GM23338 (cell line): ENCODE results near the gene PDYN.

ENCODE experiments used
- CREB1 ChIP-seq: fragments of 250-450 bp; sonication (Bioruptor Pico); IDR thresholded peaks from 2 replicates; pipeline ENCODE4 v1.5.0; 2020; ENCODE audit warnings: low read depth, mild to moderate bottlenecking, moderate library complexity
- EZH2 ChIP-seq: fragments of 200-600 bp; sonication (generic); IDR thresholded peaks from one replicate; pipeline ENCODE4 v1.8.0; 2017; ENCODE audit warnings: antibody characterized with exemption, mild to moderate bottlenecking, low read depth; ENCODE audit not compliant: unreplicated experiment
- EZH2phosphoT487 ChIP-seq: fragments of 200-600 bp; sonication (generic); IDR thresholded peaks from one replicate; pipeline ENCODE4 v1.8.1; 2018; ENCODE audit warnings: antibody characterized with exemption; ENCODE audit not compliant: unreplicated experiment
- JUNB ChIP-seq: IDR thresholded peaks from one replicate; pipeline ENCODE4 v1.6.1; 2016; ENCODE audit warnings: antibody characterized with exemption; ENCODE audit not compliant: unreplicated experiment
- NANOG ChIP-seq: IDR thresholded peaks from 2 replicates; pipeline ENCODE4 v1.6.1; 2016; ENCODE audit warnings: antibody characterized with exemption, borderline replicate concordance
- POLR2AphosphoS5 ChIP-seq: IDR thresholded peaks from 2 replicates; pipeline ENCODE4 v1.6.1; 2016; ENCODE audit warnings: antibody characterized with exemption, low read depth
- STAT1 ChIP-seq: IDR thresholded peaks from one replicate; pipeline ENCODE4 v1.6.1; 2016; ENCODE audit warnings: antibody characterized with exemption; ENCODE audit not compliant: unreplicated experiment
- ZNF331 ChIP-seq: fragments of 250-450 bp; sonication (Bioruptor Pico); IDR thresholded peaks from 2 replicates; pipeline ENCODE4 v1.5.0; 2020; ENCODE audit warnings: low read depth, mild to moderate bottlenecking, moderate library complexity
- TF ChIP-seq, protein P1 (sequence below), 2 experiments: fragments of 200-600 bp in 1 of 2; sonication (generic) in 1 of 2; conservative IDR thresholded peaks; 2 replicates each; pipeline versions ENCODE4 v1.5.1 to v1.6.1; 2016 to 2017; ENCODE audit warnings: antibody characterized with exemption in 2 of 2, low read depth in 2 of 2, mild to moderate bottlenecking in 2 of 2, moderate library complexity in 1 of 2
- TF ChIP-seq, protein P2 (sequence below): IDR thresholded peaks from 2 replicates; pipeline ENCODE4 v1.6.1; 2016; ENCODE audit warnings: antibody characterized with exemption
- TF ChIP-seq, protein P3 (sequence below): IDR thresholded peaks from one replicate; pipeline ENCODE4 v1.6.1; 2018; ENCODE audit warnings: antibody characterized with exemption; ENCODE audit not compliant: unreplicated experiment
- TF ChIP-seq, protein P4 (sequence below): fragments of 250-450 bp; sonication (Bioruptor Pico); IDR thresholded peaks from 2 replicates; pipeline ENCODE4 v1.5.0; 2020; ENCODE audit warnings: mild to moderate bottlenecking, moderate library complexity

DNA sequence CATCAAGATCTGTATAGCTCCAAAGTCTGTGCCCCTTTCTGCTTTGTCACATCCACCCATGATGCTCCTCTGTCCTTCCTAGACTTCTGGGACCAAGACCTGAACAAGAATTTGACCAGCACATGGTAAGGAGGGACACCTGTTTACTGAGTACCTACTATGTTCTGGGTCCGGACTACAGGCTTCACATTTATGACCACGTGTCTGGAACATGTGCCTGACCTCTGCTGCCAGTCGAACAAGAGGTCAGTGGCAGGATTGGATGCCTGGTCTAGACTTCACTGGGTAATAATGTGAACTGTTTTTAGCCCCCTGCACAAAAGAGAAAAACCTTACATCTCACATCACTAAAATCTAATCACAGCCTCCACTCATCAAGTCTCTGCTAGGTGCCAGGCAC is 7.3 kb upstream of the PDYN start:
- TF ChIP-seq, protein P1, sequence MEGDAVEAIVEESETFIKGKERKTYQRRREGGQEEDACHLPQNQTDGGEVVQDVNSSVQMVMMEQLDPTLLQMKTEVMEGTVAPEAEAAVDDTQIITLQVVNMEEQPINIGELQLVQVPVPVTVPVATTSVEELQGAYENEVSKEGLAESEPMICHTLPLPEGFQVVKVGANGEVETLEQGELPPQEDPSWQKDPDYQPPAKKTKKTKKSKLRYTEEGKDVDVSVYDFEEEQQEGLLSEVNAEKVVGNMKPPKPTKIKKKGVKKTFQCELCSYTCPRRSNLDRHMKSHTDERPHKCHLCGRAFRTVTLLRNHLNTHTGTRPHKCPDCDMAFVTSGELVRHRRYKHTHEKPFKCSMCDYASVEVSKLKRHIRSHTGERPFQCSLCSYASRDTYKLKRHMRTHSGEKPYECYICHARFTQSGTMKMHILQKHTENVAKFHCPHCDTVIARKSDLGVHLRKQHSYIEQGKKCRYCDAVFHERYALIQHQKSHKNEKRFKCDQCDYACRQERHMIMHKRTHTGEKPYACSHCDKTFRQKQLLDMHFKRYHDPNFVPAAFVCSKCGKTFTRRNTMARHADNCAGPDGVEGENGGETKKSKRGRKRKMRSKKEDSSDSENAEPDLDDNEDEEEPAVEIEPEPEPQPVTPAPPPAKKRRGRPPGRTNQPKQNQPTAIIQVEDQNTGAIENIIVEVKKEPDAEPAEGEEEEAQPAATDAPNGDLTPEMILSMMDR (conservative IDR thresholded peaks at IDR 0.05; ENCODE audit: low read depth in 2 of 2), result no peak
- no peak for TF ChIP-seq POLR2AphosphoS5
- TF ChIP-seq, protein P2, sequence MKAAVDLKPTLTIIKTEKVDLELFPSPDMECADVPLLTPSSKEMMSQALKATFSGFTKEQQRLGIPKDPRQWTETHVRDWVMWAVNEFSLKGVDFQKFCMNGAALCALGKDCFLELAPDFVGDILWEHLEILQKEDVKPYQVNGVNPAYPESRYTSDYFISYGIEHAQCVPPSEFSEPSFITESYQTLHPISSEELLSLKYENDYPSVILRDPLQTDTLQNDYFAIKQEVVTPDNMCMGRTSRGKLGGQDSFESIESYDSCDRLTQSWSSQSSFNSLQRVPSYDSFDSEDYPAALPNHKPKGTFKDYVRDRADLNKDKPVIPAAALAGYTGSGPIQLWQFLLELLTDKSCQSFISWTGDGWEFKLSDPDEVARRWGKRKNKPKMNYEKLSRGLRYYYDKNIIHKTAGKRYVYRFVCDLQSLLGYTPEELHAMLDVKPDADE, result no peak
- TF ChIP-seq, protein P3, sequence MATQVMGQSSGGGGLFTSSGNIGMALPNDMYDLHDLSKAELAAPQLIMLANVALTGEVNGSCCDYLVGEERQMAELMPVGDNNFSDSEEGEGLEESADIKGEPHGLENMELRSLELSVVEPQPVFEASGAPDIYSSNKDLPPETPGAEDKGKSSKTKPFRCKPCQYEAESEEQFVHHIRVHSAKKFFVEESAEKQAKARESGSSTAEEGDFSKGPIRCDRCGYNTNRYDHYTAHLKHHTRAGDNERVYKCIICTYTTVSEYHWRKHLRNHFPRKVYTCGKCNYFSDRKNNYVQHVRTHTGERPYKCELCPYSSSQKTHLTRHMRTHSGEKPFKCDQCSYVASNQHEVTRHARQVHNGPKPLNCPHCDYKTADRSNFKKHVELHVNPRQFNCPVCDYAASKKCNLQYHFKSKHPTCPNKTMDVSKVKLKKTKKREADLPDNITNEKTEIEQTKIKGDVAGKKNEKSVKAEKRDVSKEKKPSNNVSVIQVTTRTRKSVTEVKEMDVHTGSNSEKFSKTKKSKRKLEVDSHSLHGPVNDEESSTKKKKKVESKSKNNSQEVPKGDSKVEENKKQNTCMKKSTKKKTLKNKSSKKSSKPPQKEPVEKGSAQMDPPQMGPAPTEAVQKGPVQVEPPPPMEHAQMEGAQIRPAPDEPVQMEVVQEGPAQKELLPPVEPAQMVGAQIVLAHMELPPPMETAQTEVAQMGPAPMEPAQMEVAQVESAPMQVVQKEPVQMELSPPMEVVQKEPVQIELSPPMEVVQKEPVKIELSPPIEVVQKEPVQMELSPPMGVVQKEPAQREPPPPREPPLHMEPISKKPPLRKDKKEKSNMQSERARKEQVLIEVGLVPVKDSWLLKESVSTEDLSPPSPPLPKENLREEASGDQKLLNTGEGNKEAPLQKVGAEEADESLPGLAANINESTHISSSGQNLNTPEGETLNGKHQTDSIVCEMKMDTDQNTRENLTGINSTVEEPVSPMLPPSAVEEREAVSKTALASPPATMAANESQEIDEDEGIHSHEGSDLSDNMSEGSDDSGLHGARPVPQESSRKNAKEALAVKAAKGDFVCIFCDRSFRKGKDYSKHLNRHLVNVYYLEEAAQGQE, result no peak
- TF ChIP-seq EZH2phosphoT487, result no peak
- no peak for TF ChIP-seq CREB1
- TF ChIP-seq EZH2, result no peak
- no peak for TF ChIP-seq JUNB
- TF ChIP-seq STAT1, result no peak
- TF ChIP-seq, protein P4, sequence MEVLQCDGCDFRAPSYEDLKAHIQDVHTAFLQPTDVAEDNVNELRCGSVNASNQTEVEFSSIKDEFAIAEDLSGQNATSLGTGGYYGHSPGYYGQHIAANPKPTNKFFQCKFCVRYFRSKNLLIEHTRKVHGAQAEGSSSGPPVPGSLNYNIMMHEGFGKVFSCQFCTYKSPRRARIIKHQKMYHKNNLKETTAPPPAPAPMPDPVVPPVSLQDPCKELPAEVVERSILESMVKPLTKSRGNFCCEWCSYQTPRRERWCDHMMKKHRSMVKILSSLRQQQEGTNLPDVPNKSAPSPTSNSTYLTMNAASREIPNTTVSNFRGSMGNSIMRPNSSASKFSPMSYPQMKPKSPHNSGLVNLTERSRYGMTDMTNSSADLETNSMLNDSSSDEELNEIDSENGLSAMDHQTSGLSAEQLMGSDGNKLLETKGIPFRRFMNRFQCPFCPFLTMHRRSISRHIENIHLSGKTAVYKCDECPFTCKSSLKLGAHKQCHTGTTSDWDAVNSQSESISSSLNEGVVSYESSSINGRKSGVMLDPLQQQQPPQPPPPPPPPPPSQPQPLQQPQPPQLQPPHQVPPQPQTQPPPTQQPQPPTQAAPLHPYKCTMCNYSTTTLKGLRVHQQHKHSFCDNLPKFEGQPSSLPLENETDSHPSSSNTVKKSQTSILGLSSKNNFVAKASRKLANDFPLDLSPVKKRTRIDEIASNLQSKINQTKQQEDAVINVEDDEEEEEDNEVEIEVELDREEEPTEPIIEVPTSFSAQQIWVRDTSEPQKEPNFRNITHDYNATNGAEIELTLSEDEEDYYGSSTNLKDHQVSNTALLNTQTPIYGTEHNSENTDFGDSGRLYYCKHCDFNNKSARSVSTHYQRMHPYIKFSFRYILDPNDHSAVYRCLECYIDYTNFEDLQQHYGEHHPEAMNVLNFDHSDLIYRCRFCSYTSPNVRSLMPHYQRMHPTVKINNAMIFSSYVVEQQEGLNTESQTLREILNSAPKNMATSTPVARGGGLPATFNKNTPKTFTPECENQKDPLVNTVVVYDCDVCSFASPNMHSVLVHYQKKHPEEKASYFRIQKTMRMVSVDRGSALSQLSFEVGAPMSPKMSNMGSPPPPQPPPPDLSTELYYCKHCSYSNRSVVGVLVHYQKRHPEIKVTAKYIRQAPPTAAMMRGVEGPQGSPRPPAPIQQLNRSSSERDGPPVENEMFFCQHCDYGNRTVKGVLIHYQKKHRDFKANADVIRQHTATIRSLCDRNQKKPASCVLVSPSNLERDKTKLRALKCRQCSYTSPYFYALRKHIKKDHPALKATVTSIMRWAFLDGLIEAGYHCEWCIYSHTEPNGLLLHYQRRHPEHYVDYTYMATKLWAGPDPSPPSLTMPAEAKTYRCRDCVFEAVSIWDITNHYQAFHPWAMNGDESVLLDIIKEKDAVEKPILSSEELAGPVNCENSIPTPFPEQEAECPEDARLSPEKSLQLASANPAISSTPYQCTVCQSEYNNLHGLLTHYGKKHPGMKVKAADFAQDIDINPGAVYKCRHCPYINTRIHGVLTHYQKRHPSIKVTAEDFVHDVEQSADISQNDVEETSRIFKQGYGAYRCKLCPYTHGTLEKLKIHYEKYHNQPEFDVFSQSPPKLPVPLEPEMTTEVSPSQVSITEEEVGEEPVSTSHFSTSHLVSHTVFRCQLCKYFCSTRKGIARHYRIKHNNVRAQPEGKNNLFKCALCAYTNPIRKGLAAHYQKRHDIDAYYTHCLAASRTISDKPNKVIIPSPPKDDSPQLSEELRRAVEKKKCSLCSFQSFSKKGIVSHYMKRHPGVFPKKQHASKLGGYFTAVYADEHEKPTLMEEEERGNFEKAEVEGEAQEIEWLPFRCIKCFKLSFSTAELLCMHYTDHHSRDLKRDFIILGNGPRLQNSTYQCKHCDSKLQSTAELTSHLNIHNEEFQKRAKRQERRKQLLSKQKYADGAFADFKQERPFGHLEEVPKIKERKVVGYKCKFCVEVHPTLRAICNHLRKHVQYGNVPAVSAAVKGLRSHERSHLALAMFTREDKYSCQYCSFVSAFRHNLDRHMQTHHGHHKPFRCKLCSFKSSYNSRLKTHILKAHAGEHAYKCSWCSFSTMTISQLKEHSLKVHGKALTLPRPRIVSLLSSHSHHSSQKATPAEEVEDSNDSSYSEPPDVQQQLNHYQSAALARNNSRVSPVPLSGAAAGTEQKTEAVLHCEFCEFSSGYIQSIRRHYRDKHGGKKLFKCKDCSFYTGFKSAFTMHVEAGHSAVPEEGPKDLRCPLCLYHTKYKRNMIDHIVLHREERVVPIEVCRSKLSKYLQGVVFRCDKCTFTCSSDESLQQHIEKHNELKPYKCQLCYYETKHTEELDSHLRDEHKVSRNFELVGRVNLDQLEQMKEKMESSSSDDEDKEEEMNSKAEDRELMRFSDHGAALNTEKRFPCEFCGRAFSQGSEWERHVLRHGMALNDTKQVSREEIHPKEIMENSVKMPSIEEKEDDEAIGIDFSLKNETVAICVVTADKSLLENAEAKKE (CRISPR knock-in tag), result no peak
- TF ChIP-seq ZNF331, result no peak
- no peak for TF ChIP-seq NANOG
